Activated gamma-delta T cell treated with anti-CD3 and anti-CD28 coated beads, Interleukin-2, amount 50 U/mL, for 16 hours (primary cell): Measurements from ENCODE around the gene CNTN5.

ENCODE experiments used
- DNase-seq: peaks from one replicate; pipeline ENCODE4 v3.0.0-alpha.2; 2020; ENCODE audit warnings: low read depth

The CNTN5 gene

DNA sequence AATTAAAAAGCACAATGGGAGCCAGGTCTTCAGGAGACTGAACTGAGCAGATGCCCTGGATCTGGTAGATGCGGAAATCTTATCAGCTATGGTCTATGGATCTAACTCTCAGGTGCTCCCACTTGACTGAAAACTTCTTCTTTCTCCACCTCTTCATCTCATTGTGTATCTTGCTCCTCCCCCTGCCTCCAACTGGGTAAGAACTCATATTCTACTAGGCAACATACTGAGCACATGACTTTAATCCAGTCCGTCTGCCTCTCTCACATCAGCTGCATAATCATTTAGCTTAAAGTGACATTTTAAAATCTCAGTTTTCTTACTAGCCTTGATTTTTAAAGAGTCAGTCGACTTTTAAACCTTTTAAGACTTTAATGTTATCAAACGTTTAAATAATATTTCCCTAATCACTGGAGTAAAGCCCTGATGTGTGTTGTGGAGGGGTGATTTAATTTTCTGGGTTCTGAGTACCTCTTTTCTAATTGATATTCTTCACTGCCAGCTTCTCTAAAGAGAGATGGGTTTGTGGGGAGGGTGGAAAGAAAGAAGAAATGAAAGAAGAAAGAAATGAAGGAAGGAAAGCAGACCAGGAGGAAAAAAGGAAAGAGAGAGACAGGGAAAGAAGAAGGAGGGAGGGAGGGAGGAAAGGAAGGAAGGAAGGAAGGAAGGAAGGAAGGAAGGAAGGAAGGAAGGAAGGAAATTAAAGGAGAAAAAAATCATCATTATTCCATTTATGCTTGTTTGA, 1073.5 kb downstream of the CNTN5 start:
- DNase-seq = no peak

- no peak for DNase-seq
Measured at GRCh38 chr11:100095809-100096208, 1075.1 kb downstream of the CNTN5 start.

GRCh38 chr11:100098560-100098959, 1077.8 kb downstream of the CNTN5 start:
- no peak for DNase-seq

GRCh38 chr11:100105255-100105981, 1084.7 kb downstream of the CNTN5 start:
- no peak for DNase-seq

DNA sequence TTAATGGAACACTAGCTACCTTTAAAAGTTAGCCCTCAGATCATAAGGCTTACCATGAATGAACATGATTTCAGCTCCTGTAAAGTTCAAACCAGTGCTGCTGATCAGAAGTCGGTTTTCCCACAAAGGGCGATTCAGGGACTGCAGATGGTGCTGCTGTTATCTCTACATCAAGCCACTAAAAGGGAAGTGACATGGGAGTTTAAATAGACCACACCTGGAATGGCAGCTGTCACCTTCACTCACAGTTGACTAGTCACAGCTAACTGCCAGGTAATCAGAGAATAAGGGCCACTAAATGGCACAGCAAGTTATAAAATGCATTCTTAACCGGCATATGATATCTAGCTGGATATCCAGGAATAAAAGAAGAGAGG, 1085.2 kb downstream of the CNTN5 start:
- no peak for DNase-seq

GRCh38 chr11:100119176-100119575, 1098.4 kb downstream of the CNTN5 start:
- DNase-seq = no peak

GRCh38 chr11:100133114-100133513, 1112.4 kb downstream of the CNTN5 start:
- DNase-seq = no peak

DNA sequence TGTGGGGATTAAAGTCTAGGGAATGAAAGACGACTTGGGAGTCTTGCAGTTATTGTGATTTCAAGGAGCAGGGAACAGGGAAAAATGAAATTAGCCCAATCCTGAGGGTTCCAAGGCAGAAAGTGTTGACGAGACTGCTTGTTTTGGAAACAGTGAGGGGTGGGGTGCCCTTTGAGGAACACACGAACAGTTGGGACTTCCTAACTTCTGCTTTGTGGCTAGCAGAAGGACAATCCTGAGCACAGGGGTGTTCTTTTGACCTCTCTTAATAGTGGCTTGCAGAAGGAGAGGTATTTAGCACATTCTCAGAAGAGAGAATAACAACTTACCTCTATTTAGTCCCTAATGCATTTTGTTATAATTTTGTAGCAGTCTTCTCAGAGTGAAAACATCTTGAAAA, 1120.5 kb downstream of the CNTN5 start:
- no peak for DNase-seq

GRCh38 chr11:100151944-100152343, 1131.2 kb downstream of the CNTN5 start:
- DNase-seq = no peak

- DNase-seq = no peak
Measured at GRCh38 chr11:100152766-100153165, 1132.0 kb downstream of the CNTN5 start.

DNA sequence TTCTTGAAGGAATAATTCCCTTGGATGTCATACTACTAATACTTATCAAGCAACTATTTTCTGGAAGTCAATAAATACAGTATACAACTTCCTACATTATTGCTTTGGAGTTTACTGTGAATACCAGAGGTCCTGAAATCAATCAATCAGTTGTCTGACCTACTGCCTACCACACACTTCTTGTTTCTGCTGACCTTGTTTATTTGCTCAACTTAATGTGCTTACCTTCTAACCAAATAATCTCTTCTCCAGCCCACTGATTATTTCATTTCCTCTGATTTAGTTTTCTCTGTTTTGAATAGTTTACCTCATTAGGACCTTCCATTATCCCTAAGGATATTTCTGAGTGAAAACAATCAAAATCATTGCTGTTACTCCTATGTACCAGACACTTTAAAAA, 1142.7 kb downstream of the CNTN5 start:
- DNase-seq = no peak

DNA sequence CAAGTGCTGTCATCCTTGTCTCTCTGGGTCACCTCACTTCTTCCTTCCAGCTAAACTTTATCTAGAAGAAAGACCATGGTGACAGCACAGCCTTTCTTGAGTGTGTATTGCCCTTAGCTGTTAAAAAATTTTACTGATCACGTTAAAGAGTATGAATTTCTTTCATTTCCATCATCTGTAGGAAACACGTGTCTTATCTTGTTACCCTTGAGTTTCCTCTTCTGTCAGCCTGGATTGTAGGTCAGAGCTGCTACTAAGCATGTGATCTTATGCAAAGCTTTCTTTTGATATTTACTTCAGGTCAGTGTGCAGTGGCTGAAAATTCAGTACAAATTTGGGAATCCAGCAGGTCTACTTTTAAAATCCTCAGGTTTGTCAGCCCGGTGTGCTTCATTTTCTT, 1154.1 kb downstream of the CNTN5 start:
- no peak for DNase-seq

DNA sequence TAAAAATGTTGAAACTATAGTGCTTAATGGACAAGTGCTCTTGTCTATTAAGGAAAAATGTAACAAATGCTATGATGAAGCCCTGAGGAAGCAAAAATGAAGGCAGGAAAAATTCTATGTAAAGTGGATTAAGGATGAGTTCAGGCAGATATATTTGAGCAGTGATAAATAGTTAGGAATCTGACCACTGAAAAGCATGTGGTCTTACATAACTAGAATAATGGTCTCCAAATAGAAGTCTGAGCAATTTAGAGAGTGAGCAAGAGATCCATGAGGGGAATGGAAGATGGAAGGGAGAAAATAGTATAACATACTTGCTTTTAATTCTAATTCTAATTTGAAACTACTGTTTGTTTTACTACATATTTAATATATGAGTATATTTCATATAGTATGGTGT, 1155.7 kb downstream of the CNTN5 start:
- DNase-seq = no peak

DNA sequence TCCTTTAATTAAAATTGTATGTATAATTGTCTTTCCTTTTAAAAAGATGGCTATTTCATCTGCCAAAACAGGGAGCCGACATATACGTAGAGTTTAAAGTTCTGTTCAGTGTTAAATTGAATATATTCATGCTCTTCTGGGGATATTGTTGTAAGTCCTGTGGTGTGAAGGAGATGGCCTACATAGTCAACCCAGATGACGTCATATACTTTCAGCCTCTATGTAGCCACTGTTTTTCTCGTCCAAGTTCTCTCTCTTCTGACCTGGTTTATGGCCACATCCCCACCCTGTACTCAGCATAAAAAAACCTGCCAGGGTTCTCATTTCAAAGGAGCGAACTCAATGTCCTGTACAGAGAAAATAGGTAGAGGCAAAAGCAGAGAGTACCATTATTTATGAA, 1156.9 kb downstream of the CNTN5 start:
- no peak for DNase-seq

DNA sequence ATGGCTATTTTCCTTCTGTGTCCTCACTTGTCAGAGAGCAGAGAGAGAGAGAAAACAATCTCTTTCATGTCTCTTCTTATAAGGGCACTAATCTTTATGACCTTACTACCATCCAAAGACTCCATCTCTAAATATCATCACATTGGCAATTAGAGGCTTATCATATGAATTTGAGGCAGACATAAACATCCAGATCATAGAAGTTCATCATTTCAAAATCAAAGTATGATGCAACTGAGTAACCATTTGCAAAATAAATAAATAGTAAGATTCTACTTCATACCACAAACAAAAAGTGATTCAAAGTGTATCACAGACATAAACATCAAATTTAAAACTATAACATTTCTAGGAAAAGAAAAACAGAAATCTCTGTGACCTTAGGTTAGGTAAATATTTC, 1161.6 kb downstream of the CNTN5 start:
- DNase-seq = no peak

DNA sequence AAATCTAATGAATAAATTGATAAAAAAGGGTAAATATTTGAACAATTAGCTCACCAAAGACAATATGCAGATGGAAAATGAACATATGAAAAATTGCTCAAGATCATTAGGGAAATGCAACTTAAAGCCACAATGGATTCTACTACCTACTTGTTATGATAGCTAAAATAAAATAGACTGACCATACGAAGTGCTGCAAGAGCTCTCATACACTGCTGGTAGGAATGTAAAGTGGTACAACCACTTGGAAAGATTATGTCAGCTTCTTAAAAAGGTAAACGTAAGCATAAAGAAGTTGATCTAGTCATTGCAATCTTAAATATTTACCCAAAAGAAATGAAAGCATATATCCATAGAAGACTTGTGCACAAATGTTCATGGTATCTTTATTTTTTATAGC, 1162.2 kb downstream of the CNTN5 start:
- DNase-seq = no peak

- DNase-seq = no peak
Measured at GRCh38 chr11:100185588-100185987, 1164.8 kb downstream of the CNTN5 start.

- no peak for DNase-seq
Measured at GRCh38 chr11:100188137-100188783, 1167.5 kb downstream of the CNTN5 start.

DNA sequence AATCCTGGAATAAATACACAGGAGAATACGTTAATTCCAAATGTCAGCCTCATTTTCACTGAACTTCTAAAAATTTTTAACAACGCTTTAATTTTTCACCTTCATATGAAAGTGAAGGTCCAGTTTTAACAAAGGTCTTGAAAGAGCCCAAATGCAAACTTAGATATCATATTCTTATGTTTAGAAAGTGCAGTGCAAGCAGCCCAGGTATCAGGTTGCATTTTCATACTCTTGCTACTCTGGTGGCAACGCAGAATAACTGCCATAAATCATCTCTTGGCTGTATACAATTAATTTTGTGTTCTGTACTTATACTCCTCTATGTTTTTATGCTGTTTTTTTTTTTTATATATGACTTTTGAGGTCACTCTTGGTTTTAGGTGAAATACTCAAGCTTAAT, 1169.6 kb downstream of the CNTN5 start:
- no peak for DNase-seq

GRCh38 chr11:100192181-100192580, 1171.4 kb downstream of the CNTN5 start:
- no peak for DNase-seq

- DNase-seq = no peak
Measured at GRCh38 chr11:100203789-100204188, 1183.0 kb downstream of the CNTN5 start.

DNA sequence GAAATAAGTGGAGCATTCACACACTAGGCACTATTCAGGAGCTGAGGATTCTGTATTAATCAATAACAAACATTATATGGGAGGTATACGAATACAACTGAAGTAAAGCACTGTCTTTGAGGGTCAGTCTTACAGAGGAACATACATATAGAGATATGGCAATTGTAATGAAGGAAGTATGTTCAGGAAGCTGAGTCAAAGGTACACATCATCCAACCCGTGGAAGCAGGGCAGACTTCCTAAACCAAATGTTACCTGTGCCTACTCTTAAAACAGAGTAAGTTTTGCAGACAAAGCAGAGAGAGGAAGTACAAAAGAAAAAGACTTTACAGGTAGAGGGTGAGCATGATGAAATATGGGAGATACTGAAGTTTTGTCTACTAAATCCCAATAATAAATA, 1185.2 kb downstream of the CNTN5 start:
- DNase-seq = no peak

DNA sequence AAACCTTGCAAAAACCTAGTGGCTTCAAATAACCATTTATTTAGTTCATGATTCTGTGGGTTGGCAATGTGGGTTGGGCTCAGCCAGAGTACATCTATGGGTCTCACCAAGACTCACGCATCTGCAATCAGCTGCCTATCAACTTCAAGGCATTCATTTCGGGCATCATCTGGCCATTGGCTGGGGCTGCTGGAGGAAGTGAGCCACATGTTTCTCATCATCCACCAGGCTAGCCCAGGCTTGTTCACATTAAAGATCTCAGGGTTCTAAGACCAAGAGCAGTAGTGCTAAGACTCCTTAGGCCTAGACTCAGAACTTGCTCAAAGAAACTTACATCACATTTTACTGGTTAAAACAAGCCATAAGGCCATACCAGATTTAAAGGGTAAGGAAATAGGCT, 1187.5 kb downstream of the CNTN5 start:
- no peak for DNase-seq
